MM.1S (cell line): ENCODE results near the gene VSNL1.
A peak's percentile ranks its signal among the peaks of the same experiment; 100 is the strongest.

Source experiments
- DNase-seq: peaks from one replicate; pipeline ENCODE4 v3.0.0-alpha.2; 2015
- H2AFZ ChIP-seq: fragments of 300-600 bp; sonication (generic); 2 replicates; pipeline ENCODE4 v1.6.0; 2016; ENCODE audit warnings: antibody characterized with exemption, low read length
- H3F3A ChIP-seq: fragments of 300-600 bp; sonication (generic); 2 replicates; pipeline ENCODE4 v1.6.1; 2016; ENCODE audit warnings: mild to moderate bottlenecking, antibody characterized with exemption, low read length, moderate library complexity, mixed read lengths; ENCODE audit not compliant: insufficient read depth
- H3K27ac ChIP-seq: fragments of 300-600 bp; sonication (generic); 2 replicates; pipeline ENCODE4 v1.5.1; 2016; ENCODE audit warnings: mild to moderate bottlenecking, low read length
- H3K27me3 ChIP-seq: fragments of 300-600 bp; sonication (generic); replicated peaks from 2 replicates; pipeline ENCODE4 v1.6.0; 2016; ENCODE audit warnings: low read length; ENCODE audit not compliant: insufficient read depth
- H3K36me3 ChIP-seq: fragments of 300-600 bp; sonication (generic); replicated peaks from 2 replicates; pipeline ENCODE4 v1.6.1; 2016; ENCODE audit warnings: mild to moderate bottlenecking, low read length, mixed read lengths; ENCODE audit not compliant: insufficient read depth
- H3K4me1 ChIP-seq: fragments of 300-600 bp; sonication (generic); 2 replicates; pipeline ENCODE4 v1.6.1; 2016; ENCODE audit warnings: low read length, mixed read lengths
- H3K4me2 ChIP-seq: fragments of 300-600 bp; sonication (generic); 2 replicates; pipeline ENCODE4 v1.6.0; 2016; ENCODE audit warnings: low read depth, low read length
- H3K4me3 ChIP-seq: fragments of 300-600 bp; sonication (generic); 2 replicates; pipeline ENCODE4 v1.5.1; 2016; ENCODE audit warnings: low read length, mixed read lengths
- H3K79me2 ChIP-seq: fragments of 300-600 bp; sonication (generic); 2 replicates; pipeline ENCODE4 v1.6.1; 2016; ENCODE audit warnings: mixed run types, low read length, mixed read lengths
- H3K9ac ChIP-seq: fragments of 300-600 bp; sonication (generic); 2 replicates; pipeline ENCODE4 v1.6.1; 2016; ENCODE audit warnings: low read length, mixed read lengths
- H3K9me2 ChIP-seq: fragments of 300-600 bp; sonication (generic); replicated peaks from 2 replicates; pipeline ENCODE4 v1.6.1; 2016; ENCODE audit warnings: mild to moderate bottlenecking, low read length, mixed read lengths; ENCODE audit not compliant: insufficient read depth
- H3K9me3 ChIP-seq: fragments of 300-600 bp; sonication (generic); replicated peaks from 2 replicates; pipeline ENCODE4 v1.6.1; 2016; ENCODE audit warnings: mild to moderate bottlenecking, low read length, mixed read lengths; ENCODE audit not compliant: insufficient read depth
- H4K20me1 ChIP-seq: fragments of 300-600 bp; sonication (generic); 2 replicates; pipeline ENCODE4 v1.6.1; 2016; ENCODE audit warnings: mild to moderate bottlenecking, low read length, moderate library complexity, mixed read lengths; ENCODE audit not compliant: insufficient read depth
- EZH2 ChIP-seq: fragments of 300-600 bp; sonication (generic); optimal IDR thresholded peaks from 2 replicates; pipeline ENCODE3; 2017; ENCODE audit warnings: low read depth, mild to moderate bottlenecking, antibody characterized with exemption, low read length, mixed read lengths
- EZH2phosphoT487 ChIP-seq: fragments of 300-600 bp; sonication (generic); IDR thresholded peaks from 2 replicates; pipeline ENCODE4 v1.6.1; 2018; ENCODE audit warnings: antibody characterized with exemption, low read length
- TF ChIP-seq, protein P1 (sequence below): fragments of 300-600 bp; sonication (generic); IDR thresholded peaks from 2 replicates; pipeline ENCODE4 v1.5.1; 2016; ENCODE audit warnings: antibody characterized with exemption, low read length, mixed read lengths

VSNL1 gene

DNA sequence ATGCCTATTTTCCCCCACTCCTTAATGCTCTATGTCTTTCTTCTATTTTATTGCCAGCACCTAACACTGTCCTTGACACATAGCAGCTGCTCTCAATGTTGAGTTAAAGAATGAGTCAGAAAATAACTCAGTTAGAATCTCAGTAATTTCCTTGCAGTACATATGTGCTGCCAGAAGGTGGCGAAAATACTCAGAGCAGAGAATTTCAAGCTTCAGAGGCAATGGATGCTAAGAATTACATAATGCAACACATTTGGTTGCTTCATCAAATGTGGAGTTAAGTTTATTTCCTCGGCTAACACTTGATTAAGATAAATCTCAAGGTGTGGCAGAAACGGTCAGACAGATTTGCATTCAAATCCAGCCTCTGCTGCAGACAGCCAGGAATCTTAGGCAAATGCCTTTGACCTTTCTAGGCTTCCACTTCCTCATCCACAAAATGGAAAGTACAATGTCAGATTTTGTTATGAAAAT lies 105.6 kb downstream of the VSNL1 start:
- Histone ChIP-seq H3K27me3 (no peaks in the 10 kb centered on the region), H3K4me2 (no peak overlapping the region), H3K9ac (no peak overlapping the region), H3K9me3 (no peaks in the 10 kb centered on the region), H3K9me2 (no peaks in the 10 kb centered on the region), H3F3A (peaks cover 5% of the 10 kb centered on the region; the same call in 1 of the 2 replicates), H3K4me1 (peaks cover 15% of the 10 kb centered on the region), H3K36me3 (no peaks in the 10 kb centered on the region), H3K27ac (no peak overlapping the region), H3K4me3 (no peak overlapping the region), H3K79me2 (no peaks in the 10 kb centered on the region), H2AFZ (no peak overlapping the region), H4K20me1 (no peaks in the 10 kb centered on the region)
- peak; percentile 52 for DNase-seq
- no peak for TF ChIP-seq EZH2phosphoT487
- TF ChIP-seq, protein P1, sequence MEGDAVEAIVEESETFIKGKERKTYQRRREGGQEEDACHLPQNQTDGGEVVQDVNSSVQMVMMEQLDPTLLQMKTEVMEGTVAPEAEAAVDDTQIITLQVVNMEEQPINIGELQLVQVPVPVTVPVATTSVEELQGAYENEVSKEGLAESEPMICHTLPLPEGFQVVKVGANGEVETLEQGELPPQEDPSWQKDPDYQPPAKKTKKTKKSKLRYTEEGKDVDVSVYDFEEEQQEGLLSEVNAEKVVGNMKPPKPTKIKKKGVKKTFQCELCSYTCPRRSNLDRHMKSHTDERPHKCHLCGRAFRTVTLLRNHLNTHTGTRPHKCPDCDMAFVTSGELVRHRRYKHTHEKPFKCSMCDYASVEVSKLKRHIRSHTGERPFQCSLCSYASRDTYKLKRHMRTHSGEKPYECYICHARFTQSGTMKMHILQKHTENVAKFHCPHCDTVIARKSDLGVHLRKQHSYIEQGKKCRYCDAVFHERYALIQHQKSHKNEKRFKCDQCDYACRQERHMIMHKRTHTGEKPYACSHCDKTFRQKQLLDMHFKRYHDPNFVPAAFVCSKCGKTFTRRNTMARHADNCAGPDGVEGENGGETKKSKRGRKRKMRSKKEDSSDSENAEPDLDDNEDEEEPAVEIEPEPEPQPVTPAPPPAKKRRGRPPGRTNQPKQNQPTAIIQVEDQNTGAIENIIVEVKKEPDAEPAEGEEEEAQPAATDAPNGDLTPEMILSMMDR = peak; percentile 87

DNA sequence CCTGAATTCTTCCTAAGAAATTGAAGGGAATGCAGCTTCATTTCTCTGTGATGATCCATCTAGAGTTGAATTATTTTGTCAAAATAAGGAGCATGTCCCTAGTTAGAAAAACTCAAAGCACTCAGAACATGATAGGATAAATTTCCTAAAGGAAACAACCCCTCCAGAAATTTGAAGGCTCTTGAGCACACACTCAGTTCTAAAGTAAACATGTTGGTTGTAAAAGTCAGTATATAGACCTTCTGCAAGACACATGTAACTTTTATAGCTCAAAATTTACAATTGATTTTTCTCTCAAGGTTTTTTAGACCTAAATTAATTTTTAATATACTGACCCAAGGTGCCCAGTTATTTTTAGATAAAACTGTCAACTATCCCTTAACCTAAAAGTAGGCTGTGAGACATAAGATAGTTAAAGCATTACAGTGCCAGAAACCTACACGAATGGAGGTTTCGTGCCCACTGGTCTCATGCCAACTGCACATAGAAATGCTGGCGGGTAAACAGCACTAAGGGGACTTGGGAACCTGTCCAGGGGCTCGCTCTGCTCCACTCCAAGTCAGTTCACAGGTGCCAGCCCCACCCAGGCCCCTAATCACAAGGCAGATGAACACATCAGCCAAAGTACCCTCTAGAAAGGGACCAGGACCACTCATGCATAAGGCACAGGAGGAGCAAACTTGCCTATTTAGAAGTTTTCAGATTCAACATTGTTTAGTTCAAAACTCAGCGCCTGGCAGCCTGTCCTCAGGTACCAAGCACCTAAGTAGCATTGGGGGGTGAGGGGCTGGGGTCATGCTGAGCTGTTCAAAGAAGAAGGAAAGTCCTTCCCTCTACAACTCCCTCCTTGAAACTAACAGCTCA lies 106.6 kb downstream of the VSNL1 start:
- H3K9ac ChIP-seq = no peak overlapping the region
- no peaks in the 10 kb centered on the region for H3K9me2 ChIP-seq
- no peaks in the 10 kb centered on the region for H3K36me3 ChIP-seq
- no peak overlapping the region for H3K4me3 ChIP-seq
- H3K27ac ChIP-seq = no peak overlapping the region
- H3K9me3 ChIP-seq = no peaks in the 10 kb centered on the region
- TF ChIP-seq EZH2 (no peak), EZH2phosphoT487 (no peak)
- TF ChIP-seq, protein P1 = no peak
- peaks cover 5% of the 10 kb centered on the region; the same call in 1 of the 2 replicates for H3F3A ChIP-seq
- DNase-seq = no peak
- H3K4me1 ChIP-seq = peaks cover 15% of the 10 kb centered on the region
- H3K4me2 ChIP-seq = no peak overlapping the region
- no peaks in the 10 kb centered on the region for H3K79me2 ChIP-seq
- no peak overlapping the region for H2AFZ ChIP-seq
- H3K27me3 ChIP-seq = no peaks in the 10 kb centered on the region
- no peaks in the 10 kb centered on the region for H4K20me1 ChIP-seq

DNA sequence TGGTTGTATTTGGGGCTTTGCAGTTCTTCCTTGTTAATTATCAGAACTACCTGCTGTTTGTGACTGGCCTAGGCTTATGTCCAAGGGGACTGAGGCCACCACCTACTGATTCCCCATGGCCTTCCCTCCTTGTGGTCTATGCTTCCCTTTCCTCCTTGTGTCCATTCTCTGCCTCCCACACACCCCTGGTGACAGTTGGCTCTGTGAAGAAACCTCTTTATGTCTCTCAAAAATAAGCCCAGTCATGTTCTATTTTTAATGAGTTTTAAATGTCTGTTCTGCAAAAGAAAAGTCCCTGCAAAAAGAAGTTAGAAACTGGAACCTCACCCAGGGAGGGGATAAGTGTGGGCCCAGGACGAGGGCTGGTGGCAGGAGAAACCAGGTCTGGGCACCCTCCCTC lies 108.1 kb downstream of the VSNL1 start:
- H3K9me3 ChIP-seq = no peaks in the 10 kb centered on the region
- H3K79me2 ChIP-seq = no peaks in the 10 kb centered on the region
- H3K27ac ChIP-seq = peak overlapping the region; percentile 68; the same call in 1 of the 2 replicates
- H4K20me1 ChIP-seq = no peaks in the 10 kb centered on the region
- no peak for DNase-seq
- H3K4me3 ChIP-seq = no peak overlapping the region
- H3K4me1 ChIP-seq = peaks cover 15% of the 10 kb centered on the region
- H3K4me2 ChIP-seq = peak overlapping the region; percentile 11; the same call in 1 of the 2 replicates
- 0 out of 2 replicates have a peak overlapping the region, but pooled peaks have one; percentile 26 for H2AFZ ChIP-seq
- no peaks in the 10 kb centered on the region for H3K9me2 ChIP-seq
- H3F3A ChIP-seq = peaks cover 5% of the 10 kb centered on the region; the same call in 1 of the 2 replicates
- no peak for TF ChIP-seq EZH2phosphoT487
- no peaks in the 10 kb centered on the region for H3K27me3 ChIP-seq
- H3K36me3 ChIP-seq = no peaks in the 10 kb centered on the region
- H3K9ac ChIP-seq = peak overlapping the region; percentile 1; the same call in 1 of the 2 replicates
